NCI-H1694 (cell line): ENCODE data around the gene SERPINA12.
"Not testable (repeated sequence)": the region's sequence is repeated elsewhere in the genome, so short reads cannot be mapped to it uniquely, and the experiment has no call there.

Experiments used
- DNase-seq: peaks from one replicate; lab custom pipeline; 2025; lab: John Stamatoyannopoulos, UW

The SERPINA12 gene

GRCh38 chr14:94489336-94489735 lies 19.9 kb downstream of the SERPINA12 start:
- DNase-seq = no peak

GRCh38 chr14:94486883-94487282 lies 22.4 kb downstream of the SERPINA12 start:
- DNase-seq = no peak

GRCh38 chr14:94485944-94486841 lies 23.1 kb downstream of the SERPINA12 start:
- DNase-seq = peak; percentile 77

GRCh38 chr14:94484481-94484880 lies 24.8 kb downstream of the SERPINA12 start:
- DNase-seq = no peak

- no peak for DNase-seq
Measured at GRCh38 chr14:94483729-94484275, 25.5 kb downstream of the SERPINA12 start.

- DNase-seq = no peak
Measured at GRCh38 chr14:94483071-94483451, 26.2 kb downstream of the SERPINA12 start.

GRCh38 chr14:94482132-94483070 lies 26.9 kb downstream of the SERPINA12 start:
- not testable (repeated sequence) for DNase-seq

- DNase-seq = no peak
Measured at GRCh38 chr14:94481468-94482131, 27.7 kb downstream of the SERPINA12 start.

GRCh38 chr14:94480809-94481208 lies 28.5 kb downstream of the SERPINA12 start:
- no peak for DNase-seq

GRCh38 chr14:94478420-94478819 lies 30.8 kb downstream of the SERPINA12 start:
- no peak for DNase-seq

GRCh38 chr14:94476023-94476422 lies 33.2 kb downstream of the SERPINA12 start, which contains the start of gene SERPINA9:
TSS of gene SERPINA9 (minus strand) at chr14:94476197. CDS start at chr14:94469840, 6,357 bp downstream.
- no peak for DNase-seq

- DNase-seq = no peak
Measured at GRCh38 chr14:94474581-94475031, 34.7 kb downstream of the SERPINA12 start.

- no peak for DNase-seq
Measured at GRCh38 chr14:94473666-94474410, 35.4 kb downstream of the SERPINA12 start.

- DNase-seq = no peak
Measured at GRCh38 chr14:94472842-94473241, 36.4 kb downstream of the SERPINA12 start.

GRCh38 chr14:94471045-94471444 lies 38.2 kb downstream of the SERPINA12 start:
- no peak for DNase-seq

- no peak for DNase-seq
Measured at GRCh38 chr14:94470311-94470710, 39.0 kb downstream of the SERPINA12 start.

- DNase-seq = no peak
Measured at GRCh38 chr14:94469261-94469660, 40.0 kb downstream of the SERPINA12 start.

GRCh38 chr14:94467728-94468520 lies 41.3 kb downstream of the SERPINA12 start:
- no peak for DNase-seq

- no peak for DNase-seq
Measured at GRCh38 chr14:94466706-94467370, 42.4 kb downstream of the SERPINA12 start.
